Lower leg skin (tissue), 3 donors: Measurements from ENCODE around the gene ZNF625.

Experiments used
- POLR2A ChIP-seq, 2 donors: fragments of 450-650 bp; IDR thresholded peaks; one replicate each; pipeline ENCODE4 v1.6.1; 2016 to 2017; ENCODE audit warnings: antibody characterized with exemption in 2 of 2, mild to moderate bottlenecking in 1 of 2, moderate library complexity in 1 of 2
- TF ChIP-seq, protein P1 (sequence below), 3 donors: fragments of 450-650 bp; IDR thresholded peaks; one replicate each; pipeline ENCODE4 v1.5.1; 2016; ENCODE audit warnings: antibody characterized with exemption in 3 of 3, mild to moderate bottlenecking in 3 of 3, moderate library complexity in 2 of 3

GRCh38 chr19:12202250-12202649 is 45.7 kb upstream of the ZNF625 start:
- TF ChIP-seq, protein P1, sequence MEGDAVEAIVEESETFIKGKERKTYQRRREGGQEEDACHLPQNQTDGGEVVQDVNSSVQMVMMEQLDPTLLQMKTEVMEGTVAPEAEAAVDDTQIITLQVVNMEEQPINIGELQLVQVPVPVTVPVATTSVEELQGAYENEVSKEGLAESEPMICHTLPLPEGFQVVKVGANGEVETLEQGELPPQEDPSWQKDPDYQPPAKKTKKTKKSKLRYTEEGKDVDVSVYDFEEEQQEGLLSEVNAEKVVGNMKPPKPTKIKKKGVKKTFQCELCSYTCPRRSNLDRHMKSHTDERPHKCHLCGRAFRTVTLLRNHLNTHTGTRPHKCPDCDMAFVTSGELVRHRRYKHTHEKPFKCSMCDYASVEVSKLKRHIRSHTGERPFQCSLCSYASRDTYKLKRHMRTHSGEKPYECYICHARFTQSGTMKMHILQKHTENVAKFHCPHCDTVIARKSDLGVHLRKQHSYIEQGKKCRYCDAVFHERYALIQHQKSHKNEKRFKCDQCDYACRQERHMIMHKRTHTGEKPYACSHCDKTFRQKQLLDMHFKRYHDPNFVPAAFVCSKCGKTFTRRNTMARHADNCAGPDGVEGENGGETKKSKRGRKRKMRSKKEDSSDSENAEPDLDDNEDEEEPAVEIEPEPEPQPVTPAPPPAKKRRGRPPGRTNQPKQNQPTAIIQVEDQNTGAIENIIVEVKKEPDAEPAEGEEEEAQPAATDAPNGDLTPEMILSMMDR (IDR thresholded peaks at IDR 0.05): no peak
- no peak for TF ChIP-seq POLR2A (IDR thresholded peaks at IDR 0.05)
